Activated T-helper 9 cell treated with anti-CD3 and anti-CD28 coated beads, Interleukin-2, amount 50 U/mL, for 16 hours (primary cell): ENCODE results near the gene ZRANB3.

Experiments
- DNase-seq: peaks from one replicate; pipeline ENCODE4 v3.0.0-alpha.2; 2020; ENCODE audit warnings: low read depth

ZRANB3 gene

GRCh38 chr2:135248611-135249010 is 282.4 kb downstream of the ZRANB3 start:
- DNase-seq: no peak

GRCh38 chr2:135246711-135247270 is 284.2 kb downstream of the ZRANB3 start:
- DNase-seq: no peak

GRCh38 chr2:135245071-135245470 is 285.9 kb downstream of the ZRANB3 start:
- no peak for DNase-seq

DNA sequence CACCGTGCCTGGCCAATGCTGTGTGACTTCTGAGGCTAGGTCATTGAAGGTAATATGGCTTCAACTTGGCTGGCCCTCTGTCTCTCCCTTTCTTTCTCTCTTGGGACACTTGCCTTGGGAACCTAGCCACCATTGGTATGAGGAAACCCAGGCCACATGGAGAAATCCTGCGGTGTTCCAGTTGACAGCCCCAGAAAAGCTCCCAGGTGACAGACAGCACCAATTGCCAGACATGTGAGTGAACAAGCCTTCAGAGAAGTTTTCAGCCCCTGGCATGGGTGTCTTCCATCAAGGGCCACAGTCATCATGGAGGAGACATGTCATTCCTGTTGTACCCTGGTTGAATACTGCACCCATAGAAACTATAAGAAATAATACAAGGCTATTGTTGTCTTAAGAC is 292.4 kb downstream of the ZRANB3 start:
- no peak for DNase-seq

- DNase-seq: no peak
These were observed 300.9 kb downstream of the ZRANB3 start for GRCh38 chr2:135230150-135230549.

DNA sequence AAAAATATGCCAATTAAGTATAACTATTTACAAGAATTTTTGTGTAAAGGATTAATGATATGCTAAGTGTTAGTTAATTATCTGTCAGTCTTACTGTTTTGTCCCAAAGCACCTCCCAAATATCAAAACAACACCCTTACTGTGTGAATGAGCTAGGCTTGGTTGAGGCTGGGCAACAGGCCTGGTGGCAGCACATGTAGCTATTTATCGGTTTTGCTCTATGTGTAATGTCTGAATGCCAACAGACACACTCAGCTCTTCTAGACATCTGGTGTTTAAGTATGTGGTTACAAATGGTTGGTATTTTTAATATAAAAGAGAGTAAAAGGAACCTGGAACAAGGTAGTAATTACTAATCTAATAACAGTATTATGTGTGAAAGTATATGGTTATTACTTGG is 303.6 kb downstream of the ZRANB3 start:
- no peak for DNase-seq

DNA sequence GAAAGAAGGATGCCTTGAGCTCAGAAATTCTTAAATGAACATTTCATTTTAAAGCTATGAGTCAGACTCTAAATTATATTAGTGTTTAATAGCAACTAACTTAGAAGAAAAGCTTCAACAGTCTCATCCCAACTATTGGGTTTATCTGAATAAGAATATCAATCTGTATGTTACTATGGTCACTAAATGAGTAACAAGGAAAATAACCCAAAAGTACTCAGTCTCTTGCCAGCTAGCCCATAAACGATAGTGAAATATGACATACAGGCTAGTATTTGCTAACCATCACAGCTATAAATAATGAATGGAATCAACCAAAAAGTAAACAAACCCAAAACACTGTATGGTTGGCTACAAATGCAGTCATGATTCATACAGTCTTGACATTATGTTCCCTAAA is 304.1 kb downstream of the ZRANB3 start:
- no peak for DNase-seq

GRCh38 chr2:135225781-135226180 is 305.2 kb downstream of the ZRANB3 start:
- no peak for DNase-seq

DNA sequence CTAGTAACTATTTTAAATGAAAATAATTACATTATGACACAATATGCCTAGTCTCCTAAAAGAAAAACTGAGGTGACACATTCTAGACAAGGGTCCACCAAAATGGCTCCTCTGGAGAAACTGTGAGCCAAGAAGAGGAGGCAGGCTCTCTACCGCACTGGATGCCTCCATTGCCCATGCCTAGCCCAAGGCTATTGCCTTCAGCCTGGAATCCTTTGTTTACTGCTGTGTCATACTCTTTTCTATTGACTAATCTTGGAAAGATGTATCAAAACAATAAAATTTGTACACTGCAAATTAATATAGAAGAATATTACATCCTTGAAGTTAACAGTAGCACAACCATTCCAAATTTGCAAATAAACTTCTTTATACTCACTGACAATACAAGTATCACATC is 311.8 kb downstream of the ZRANB3 start:
- DNase-seq: no peak

- DNase-seq: no peak
These were observed 312.6 kb downstream of the ZRANB3 start for GRCh38 chr2:135218426-135218825.

GRCh38 chr2:135212757-135213156 is 318.3 kb downstream of the ZRANB3 start:
- DNase-seq: no peak

- DNase-seq: no peak
These were observed 323.0 kb downstream of the ZRANB3 start for GRCh38 chr2:135208016-135208415.

- DNase-seq: no peak
These were observed 327.1 kb downstream of the ZRANB3 start for GRCh38 chr2:135203944-135204343.

- DNase-seq: no peak
These were observed 328.3 kb downstream of the ZRANB3 start for GRCh38 chr2:135202751-135203150.

GRCh38 chr2:135198481-135198880 is 332.5 kb downstream of the ZRANB3 start:
- no peak for DNase-seq

DNA sequence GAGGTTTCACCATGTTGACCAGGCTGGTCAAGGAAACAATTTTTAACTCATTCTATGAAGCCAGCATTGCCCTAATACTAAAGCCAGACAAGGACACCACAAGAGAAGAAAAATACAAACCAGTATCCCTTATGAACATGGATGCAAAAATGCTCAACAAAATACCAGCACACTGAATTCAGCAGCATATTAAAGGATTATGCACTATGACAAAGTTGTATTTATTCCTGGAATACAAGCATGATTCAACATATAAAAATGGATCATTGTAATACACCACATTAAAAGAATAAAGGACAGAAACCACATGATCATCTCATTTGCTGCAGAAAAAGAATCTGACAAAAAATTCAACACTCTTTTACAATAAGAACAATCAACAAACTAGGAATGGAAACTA is 340.2 kb downstream of the ZRANB3 start:
- DNase-seq: no peak

GRCh38 chr2:135189148-135189547 is 341.9 kb downstream of the ZRANB3 start:
- DNase-seq: no peak

GRCh38 chr2:135187270-135187669 is 343.7 kb downstream of the ZRANB3 start:
- DNase-seq: no peak

DNA sequence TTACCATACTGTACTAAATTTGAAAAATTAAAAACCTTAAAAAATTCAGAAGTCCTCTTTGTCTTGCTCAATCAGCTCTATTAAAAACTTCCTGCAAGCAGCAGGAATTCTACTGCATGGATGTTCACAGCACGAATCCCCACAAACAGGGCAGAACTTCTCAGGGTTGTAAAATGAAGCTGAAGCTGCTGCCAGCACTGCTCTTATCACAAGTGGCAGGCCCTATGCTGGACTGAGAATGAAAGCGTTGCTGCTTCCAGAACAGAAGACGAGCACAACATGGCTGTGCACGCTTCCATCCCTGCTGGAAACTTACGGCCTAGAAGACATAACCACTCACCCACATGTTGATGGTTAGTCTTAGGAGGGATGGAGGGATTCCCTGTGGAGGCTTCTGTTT is 345.0 kb downstream of the ZRANB3 start:
- no peak for DNase-seq

DNA sequence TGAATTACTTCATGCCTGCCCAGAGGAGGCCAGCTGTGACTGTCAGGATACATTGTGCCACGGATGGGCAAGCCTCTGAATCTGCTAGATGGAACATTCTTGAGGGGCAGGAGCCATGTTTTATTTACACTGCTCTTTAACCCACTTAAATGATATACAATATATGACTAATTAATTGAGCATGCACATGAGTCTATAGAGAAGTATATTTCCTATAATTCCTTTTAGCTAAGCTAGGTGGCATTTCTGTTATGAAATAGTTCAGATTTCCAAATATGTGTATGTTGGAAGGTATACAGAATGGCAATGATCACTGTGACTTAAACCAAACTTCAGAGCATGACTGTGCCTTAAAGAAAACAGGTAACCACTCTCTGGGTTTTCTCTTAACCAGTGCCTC is 347.2 kb downstream of the ZRANB3 start:
- no peak for DNase-seq

GRCh38 chr2:135182601-135183000 is 348.4 kb downstream of the ZRANB3 start:
- no peak for DNase-seq

- DNase-seq: no peak
These were observed 348.8 kb downstream of the ZRANB3 start for GRCh38 chr2:135182190-135182589.

- no peak for DNase-seq
These were observed 351.3 kb downstream of the ZRANB3 start for GRCh38 chr2:135179689-135180088.

- no peak for DNase-seq
These were observed 355.8 kb downstream of the ZRANB3 start for GRCh38 chr2:135175177-135175576.

- no peak for DNase-seq
These were observed 356.3 kb downstream of the ZRANB3 start for GRCh38 chr2:135174810-135175093.
